HepG2 (cell line): ENCODE measurements around the gene PPM1M. TPM values are rescaled to one million over a fixed set of nuclear protein-coding genes. Genes with fewer than 3 reads are reported as not detected.

ENCODE experiments used
- ARID5B ChIP-seq: IDR thresholded peaks from 2 replicates; pipeline ENCODE4 v1.4.0; 2020; ENCODE audit warnings: mild to moderate bottlenecking, missing genetic modification reagents
- CEBPG ChIP-seq: IDR thresholded peaks from 2 replicates; pipeline ENCODE4 v1.6.1; 2016
- DDIT3 ChIP-seq: sonication (generic); formaldehyde crosslinking; IDR thresholded peaks from 2 replicates; pipeline ENCODE4 v1.4.0; 2020; ENCODE audit warnings: mild to moderate bottlenecking, missing genetic modification reagents
- HMG20A ChIP-seq: IDR thresholded peaks from 2 replicates; pipeline ENCODE4 v1.6.1; 2016; ENCODE audit warnings: borderline replicate concordance
- HOXA3 ChIP-seq: sonication (generic); formaldehyde crosslinking; IDR thresholded peaks from 2 replicates; pipeline ENCODE4 v1.5.0; 2020; ENCODE audit warnings: missing genetic modification reagents
- HOXD1 ChIP-seq: sonication (generic); formaldehyde crosslinking; IDR thresholded peaks from 2 replicates; pipeline ENCODE4 v1.5.0; 2020; ENCODE audit warnings: missing genetic modification reagents
- IRF2 ChIP-seq: IDR thresholded peaks from 2 replicates; pipeline ENCODE4 v1.6.1; 2018; ENCODE audit warnings: missing genetic modification reagents, missing compliant biosample characterization
- MBD4 ChIP-seq: IDR thresholded peaks from 2 replicates; pipeline ENCODE4 v1.6.1; 2012; ENCODE audit warnings: low read length, inconsistent platforms, borderline replicate concordance
- MEF2D ChIP-seq: sonication (generic); formaldehyde crosslinking; IDR thresholded peaks from 2 replicates; pipeline ENCODE4 v1.5.1; 2020; ENCODE audit warnings: mild to moderate bottlenecking, missing genetic modification reagents
- SALL1 ChIP-seq: sonication (generic); formaldehyde crosslinking; IDR thresholded peaks from 2 replicates; pipeline ENCODE4 v1.8.0; 2022; ENCODE audit warnings: mild to moderate bottlenecking, missing genetic modification reagents
- SMC3 ChIP-seq: IDR thresholded peaks from 2 replicates; pipeline ENCODE4 v1.6.1; 2011; ENCODE audit warnings: low read length, improper control_type of control experiment
- TGIF2 ChIP-seq: IDR thresholded peaks from 2 replicates; pipeline ENCODE4 v1.6.1; 2016; ENCODE audit warnings: control low read depth, missing compliant biosample characterization
- ZBTB21 ChIP-seq: sonication (generic); formaldehyde crosslinking; IDR thresholded peaks from 2 replicates; pipeline ENCODE4 v1.4.0; 2020; ENCODE audit warnings: missing genetic modification reagents
- ZBTB33 ChIP-seq: sonication (generic); formaldehyde crosslinking; IDR thresholded peaks from 2 replicates; pipeline ENCODE4 v1.4.0; 2020; ENCODE audit warnings: missing genetic modification reagents
- ZBTB42 ChIP-seq: sonication (generic); formaldehyde crosslinking; IDR thresholded peaks from 2 replicates; pipeline ENCODE4 v1.5.0; 2020; ENCODE audit warnings: mild to moderate bottlenecking, missing genetic modification reagents
- ZBTB7B ChIP-seq: sonication (generic); formaldehyde crosslinking; IDR thresholded peaks from 2 replicates; pipeline ENCODE4 v1.4.0; 2020; ENCODE audit warnings: missing genetic modification reagents
- ZNF12 ChIP-seq: sonication (generic); formaldehyde crosslinking; IDR thresholded peaks from 2 replicates; pipeline ENCODE4 v1.5.0; 2020; ENCODE audit warnings: missing genetic modification reagents
- polyA plus RNA-seq, 8 experiments: library from polyadenylated mRNA; depleted of rRNA in 3 of 8; stranded (reverse) in 7 of 8; unstranded in 1 of 8; fragments of >200 nt; fragmentation: Illumina TruSeq in 4 of 8; extraction: Trizol in 4 of 8; gene quantifications; 2 replicates each; pipeline versions ENCODE4 v1.2.1 to v1.2.3, GENCODE V29; 2011 to 2016; ENCODE audit warnings: low read depth in 4 of 8, missing spikeins in 1 of 8, mixed read lengths in 1 of 8; ENCODE audit not compliant: insufficient read depth in 1 of 8
- total RNA-seq, 5 experiments: library from RNA; depleted of rRNA; stranded (reverse); fragments of >200 nt; fragmentation: Illumina TruSeq; extraction: Trizol; gene quantifications; 2 replicates each; pipeline ENCODE4 v1.2.3, GENCODE V29; 2016; ENCODE audit warnings: low read depth in 1 of 5
- TF ChIP-seq, protein P1 (sequence below): sonication (generic); formaldehyde crosslinking; IDR thresholded peaks from 2 replicates; pipeline ENCODE4 v1.4.0; 2020; ENCODE audit warnings: missing genetic modification reagents, mild to moderate bottlenecking, borderline replicate concordance
- TF ChIP-seq, protein P2 (sequence below): IDR thresholded peaks from 2 replicates; pipeline ENCODE4 v1.6.1; 2016; ENCODE audit warnings: mild to moderate bottlenecking
- TF ChIP-seq, protein P3 (sequence below): sonication (generic); formaldehyde crosslinking; IDR thresholded peaks from 2 replicates; pipeline ENCODE4 v1.8.1; 2022; ENCODE audit warnings: low read depth, mild to moderate bottlenecking, missing genetic modification reagents

Gene PPM1M
- total and polyA plus RNA-seq, 2 of the 13 experiments (the other 11 are each of a cell fraction or from before 2014, with no cell fraction given) = 2.5 to 5.9 TPM

GRCh38 chr3:52210550-52211046 is 35.0 kb upstream of the PPM1M start (continued):
- TF ChIP-seq ZNF12 = peak; percentile 91
- peak; percentile 96 for TF ChIP-seq ARID5B (CRISPR knock-in tag)
- TF ChIP-seq HMG20A (CRISPR knock-in tag) = peak; percentile 90
- TF ChIP-seq HOXA3 (CRISPR knock-in tag) = peak; percentile 76
- 0 out of 2 replicates have a peak, but pooled peaks have one; percentile 58 for TF ChIP-seq DDIT3 (CRISPR knock-in tag)
- peak; percentile 80 for TF ChIP-seq SALL1
- no peak for TF ChIP-seq HOXD1 (CRISPR knock-in tag)
- TF ChIP-seq, protein P1, sequence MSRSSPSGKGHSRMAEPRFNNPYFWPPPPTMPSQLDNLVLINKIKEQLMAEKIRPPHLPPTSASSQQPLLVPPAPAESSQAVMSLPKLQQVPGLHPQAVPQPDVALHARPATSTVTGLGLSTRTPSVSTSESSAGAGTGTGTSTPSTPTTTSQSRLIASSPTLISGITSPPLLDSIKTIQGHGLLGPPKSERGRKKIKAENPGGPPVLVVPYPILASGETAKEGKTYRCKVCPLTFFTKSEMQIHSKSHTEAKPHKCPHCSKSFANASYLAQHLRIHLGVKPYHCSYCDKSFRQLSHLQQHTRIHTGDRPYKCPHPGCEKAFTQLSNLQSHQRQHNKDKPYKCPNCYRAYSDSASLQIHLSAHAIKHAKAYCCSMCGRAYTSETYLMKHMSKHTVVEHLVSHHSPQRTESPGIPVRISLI (CRISPR knock-in tag) = peak; percentile 99
- peak; percentile 55; the same call in 1 of the 2 replicates for TF ChIP-seq SMC3
- TF ChIP-seq MBD4 = peak; percentile 40; the same call in 1 of the 2 replicates
- TF ChIP-seq, protein P2, sequence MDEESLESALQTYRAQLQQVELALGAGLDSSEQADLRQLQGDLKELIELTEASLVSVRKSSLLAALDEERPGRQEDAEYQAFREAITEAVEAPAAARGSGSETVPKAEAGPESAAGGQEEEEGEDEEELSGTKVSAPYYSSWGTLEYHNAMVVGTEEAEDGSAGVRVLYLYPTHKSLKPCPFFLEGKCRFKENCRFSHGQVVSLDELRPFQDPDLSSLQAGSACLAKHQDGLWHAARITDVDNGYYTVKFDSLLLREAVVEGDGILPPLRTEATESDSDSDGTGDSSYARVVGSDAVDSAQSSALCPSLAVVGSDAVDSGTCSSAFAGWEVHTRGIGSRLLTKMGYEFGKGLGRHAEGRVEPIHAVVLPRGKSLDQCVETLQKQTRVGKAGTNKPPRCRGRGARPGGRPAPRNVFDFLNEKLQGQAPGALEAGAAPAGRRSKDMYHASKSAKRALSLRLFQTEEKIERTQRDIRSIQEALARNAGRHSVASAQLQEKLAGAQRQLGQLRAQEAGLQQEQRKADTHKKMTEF = peak; percentile 93
- TF ChIP-seq TGIF2 (CRISPR knock-in tag) = peak; percentile 77
- peak; percentile 84; the same call in 1 of the 2 replicates for TF ChIP-seq ZBTB7B
- 0 out of 2 replicates have a peak, but pooled peaks have one; percentile 48 for TF ChIP-seq MEF2D (CRISPR knock-in tag)
- peak; percentile 78 for TF ChIP-seq IRF2 (CRISPR knock-in tag)
- TF ChIP-seq ZBTB33 (CRISPR knock-in tag) = peak; percentile 38; the same call in 1 of the 2 replicates
- peak; percentile 100 for TF ChIP-seq CEBPG (CRISPR knock-in tag)
- TF ChIP-seq ZBTB21 (CRISPR knock-in tag) = 0 out of 2 replicates have a peak, but pooled peaks have one; percentile 51
- no peak for TF ChIP-seq ZBTB42 (CRISPR knock-in tag)
- TF ChIP-seq, protein P3, sequence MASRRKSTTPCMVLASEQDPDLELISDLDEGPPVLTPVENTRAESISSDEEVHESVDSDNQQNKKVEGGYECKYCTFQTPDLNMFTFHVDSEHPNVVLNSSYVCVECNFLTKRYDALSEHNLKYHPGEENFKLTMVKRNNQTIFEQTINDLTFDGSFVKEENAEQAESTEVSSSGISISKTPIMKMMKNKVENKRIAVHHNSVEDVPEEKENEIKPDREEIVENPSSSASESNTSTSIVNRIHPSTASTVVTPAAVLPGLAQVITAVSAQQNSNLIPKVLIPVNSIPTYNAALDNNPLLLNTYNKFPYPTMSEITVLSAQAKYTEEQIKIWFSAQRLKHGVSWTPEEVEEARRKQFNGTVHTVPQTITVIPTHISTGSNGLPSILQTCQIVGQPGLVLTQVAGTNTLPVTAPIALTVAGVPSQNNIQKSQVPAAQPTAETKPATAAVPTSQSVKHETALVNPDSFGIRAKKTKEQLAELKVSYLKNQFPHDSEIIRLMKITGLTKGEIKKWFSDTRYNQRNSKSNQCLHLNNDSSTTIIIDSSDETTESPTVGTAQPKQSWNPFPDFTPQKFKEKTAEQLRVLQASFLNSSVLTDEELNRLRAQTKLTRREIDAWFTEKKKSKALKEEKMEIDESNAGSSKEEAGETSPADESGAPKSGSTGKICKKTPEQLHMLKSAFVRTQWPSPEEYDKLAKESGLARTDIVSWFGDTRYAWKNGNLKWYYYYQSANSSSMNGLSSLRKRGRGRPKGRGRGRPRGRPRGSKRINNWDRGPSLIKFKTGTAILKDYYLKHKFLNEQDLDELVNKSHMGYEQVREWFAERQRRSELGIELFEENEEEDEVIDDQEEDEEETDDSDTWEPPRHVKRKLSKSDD (CRISPR knock-in tag) = peak; percentile 80; the same call in 1 of the 2 replicates
